ENCODE measurements around the gene RAB20.

Gene RAB20

DNA sequence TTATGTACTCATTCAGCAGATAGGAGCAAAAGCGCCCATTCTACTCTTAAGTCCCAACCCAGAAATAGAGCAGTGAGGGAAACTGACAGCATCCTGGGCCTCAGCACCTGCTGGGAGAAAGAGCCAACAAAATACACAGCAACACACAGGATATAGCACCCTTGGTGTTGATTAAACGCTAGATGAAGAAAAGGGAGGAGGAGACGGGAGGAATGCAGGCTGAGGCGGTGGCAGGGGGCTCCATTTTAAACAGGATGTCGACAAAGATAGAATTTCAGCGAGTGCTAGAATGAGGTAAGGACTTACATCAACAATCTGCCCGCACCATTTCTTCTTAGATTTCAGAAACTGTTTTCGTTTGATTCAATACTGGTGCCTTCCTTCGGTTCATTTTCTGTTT, 4.6 kb upstream of the RAB20 start:
- H3K4me3 ChIP-seq (ENCODE audit: low read depth in 1 of 2, low read length in 1 of 2) = no peak overlapping the region
- peaks cover 11 to 17% of the 10 kb centered on the region in 2 experiments for H3K4me1 ChIP-seq (ENCODE audit: control insufficient read depth in 1 of 2, insufficient read depth in 1 of 2, low read depth in 1 of 2, low read length in 1 of 2)
- TF ChIP-seq, protein P1, sequence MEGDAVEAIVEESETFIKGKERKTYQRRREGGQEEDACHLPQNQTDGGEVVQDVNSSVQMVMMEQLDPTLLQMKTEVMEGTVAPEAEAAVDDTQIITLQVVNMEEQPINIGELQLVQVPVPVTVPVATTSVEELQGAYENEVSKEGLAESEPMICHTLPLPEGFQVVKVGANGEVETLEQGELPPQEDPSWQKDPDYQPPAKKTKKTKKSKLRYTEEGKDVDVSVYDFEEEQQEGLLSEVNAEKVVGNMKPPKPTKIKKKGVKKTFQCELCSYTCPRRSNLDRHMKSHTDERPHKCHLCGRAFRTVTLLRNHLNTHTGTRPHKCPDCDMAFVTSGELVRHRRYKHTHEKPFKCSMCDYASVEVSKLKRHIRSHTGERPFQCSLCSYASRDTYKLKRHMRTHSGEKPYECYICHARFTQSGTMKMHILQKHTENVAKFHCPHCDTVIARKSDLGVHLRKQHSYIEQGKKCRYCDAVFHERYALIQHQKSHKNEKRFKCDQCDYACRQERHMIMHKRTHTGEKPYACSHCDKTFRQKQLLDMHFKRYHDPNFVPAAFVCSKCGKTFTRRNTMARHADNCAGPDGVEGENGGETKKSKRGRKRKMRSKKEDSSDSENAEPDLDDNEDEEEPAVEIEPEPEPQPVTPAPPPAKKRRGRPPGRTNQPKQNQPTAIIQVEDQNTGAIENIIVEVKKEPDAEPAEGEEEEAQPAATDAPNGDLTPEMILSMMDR (IDR thresholded peaks at IDR 0.05) = no peak
- peaks cover 3% of the 10 kb centered on the region for H3K27me3 ChIP-seq
- H3K27ac ChIP-seq = no peak overlapping the region
- H3K9me3 ChIP-seq = no peaks in the 10 kb centered on the region
- H3K36me3 ChIP-seq = no peaks in the 10 kb centered on the region

DNA sequence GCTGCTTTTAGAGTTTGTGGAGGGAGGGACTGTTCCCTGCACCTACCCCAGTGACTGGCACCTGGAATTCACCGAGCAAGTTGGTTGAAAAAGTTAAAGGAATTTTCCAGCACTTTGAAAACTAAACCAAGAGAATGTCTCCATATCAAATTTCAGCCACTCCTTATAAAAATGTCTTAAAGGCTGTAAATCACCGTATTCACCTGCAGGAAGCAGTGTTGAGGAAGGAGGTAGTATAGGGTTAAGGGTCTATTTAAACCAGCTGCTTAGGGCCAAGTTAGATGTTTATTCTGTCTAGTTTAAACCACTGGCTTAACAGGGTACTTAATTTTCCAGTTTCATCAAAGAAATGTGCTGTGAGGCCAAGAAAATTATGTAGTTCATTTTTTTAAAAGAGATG, 3.8 kb upstream of the RAB20 start:
- H3K27ac ChIP-seq = no peak overlapping the region
- H3K4me1 ChIP-seq (ENCODE audit: control insufficient read depth in 1 of 2, insufficient read depth in 1 of 2, low read depth in 1 of 2, low read length in 1 of 2) = peaks cover 20 to 26% of the 10 kb centered on the region in 2 experiments
- H3K27me3 ChIP-seq = peaks cover 12% of the 10 kb centered on the region
- no peaks in the 10 kb centered on the region for H3K9me3 ChIP-seq
- no peaks in the 10 kb centered on the region for H3K36me3 ChIP-seq
- TF ChIP-seq, protein P1 (IDR thresholded peaks at IDR 0.05) = no peak
- no peak overlapping the region for H3K4me3 ChIP-seq (ENCODE audit: low read depth in 1 of 2, low read length in 1 of 2)

DNA sequence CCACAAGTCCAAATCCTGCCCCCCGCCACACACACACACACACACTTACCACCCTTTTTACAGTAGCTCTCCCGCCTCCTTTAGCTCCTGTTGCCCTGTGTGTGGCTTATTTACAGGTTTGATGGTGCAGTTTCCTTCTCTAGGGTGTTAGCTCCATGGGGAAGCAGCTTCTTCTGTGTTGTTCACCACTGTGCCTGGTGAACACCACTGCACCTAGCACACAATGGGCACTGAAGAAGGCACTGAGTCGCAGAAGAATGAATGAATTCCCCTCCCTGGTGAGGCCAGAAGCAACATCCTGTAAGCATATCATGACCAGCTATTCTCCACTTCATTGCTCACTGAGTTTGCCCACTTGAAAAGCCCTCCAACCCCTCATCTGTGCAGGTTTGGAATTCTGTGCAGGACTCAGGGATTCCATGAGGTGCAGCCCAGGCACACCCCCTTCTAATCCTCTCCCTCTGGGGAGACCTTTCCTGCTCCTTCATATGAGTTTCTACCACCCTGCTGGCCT, 3.0 kb upstream of the RAB20 start:
- H3K9me3 ChIP-seq = no peaks in the 10 kb centered on the region
- H3K27me3 ChIP-seq = peaks cover 19% of the 10 kb centered on the region
- H3K36me3 ChIP-seq = no peaks in the 10 kb centered on the region
- H3K4me3 ChIP-seq (ENCODE audit: low read depth in 1 of 2, low read length in 1 of 2) = no peak overlapping the region
- H3K27ac ChIP-seq = no peak overlapping the region
- TF ChIP-seq, protein P1 (IDR thresholded peaks at IDR 0.05) = no peak
- H3K4me1 ChIP-seq (ENCODE audit: control insufficient read depth in 1 of 2, insufficient read depth in 1 of 2, low read depth in 1 of 2, low read length in 1 of 2) = peaks cover 20 to 34% of the 10 kb centered on the region in 2 experiments

DNA sequence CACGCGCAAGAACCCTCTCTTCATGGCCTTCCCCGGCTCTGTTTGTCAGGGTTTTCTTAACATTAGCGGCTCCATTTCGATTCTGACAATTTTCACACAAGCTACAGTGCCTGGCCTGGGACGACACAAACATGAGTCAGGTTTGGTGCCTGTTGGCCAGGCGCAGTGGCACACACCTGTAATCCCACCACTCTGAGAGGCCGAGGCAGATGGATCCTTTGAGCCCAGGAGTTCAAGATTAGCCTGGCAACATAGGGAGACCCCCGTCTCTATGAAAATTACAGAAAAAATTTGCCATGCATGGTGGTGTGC, 1.9 kb upstream of the RAB20 start:
- TF ChIP-seq, protein P1 (IDR thresholded peaks at IDR 0.05) = no peak
- Histone ChIP-seq H3K4me1 (ENCODE audit: control insufficient read depth in 1 of 2, insufficient read depth in 1 of 2, low read depth in 1 of 2, low read length in 1 of 2) (peaks cover 20 to 41% of the 10 kb centered on the region in 2 experiments), H3K4me3 (ENCODE audit: low read depth in 1 of 2, low read length in 1 of 2) (no peak overlapping the region)

DNA sequence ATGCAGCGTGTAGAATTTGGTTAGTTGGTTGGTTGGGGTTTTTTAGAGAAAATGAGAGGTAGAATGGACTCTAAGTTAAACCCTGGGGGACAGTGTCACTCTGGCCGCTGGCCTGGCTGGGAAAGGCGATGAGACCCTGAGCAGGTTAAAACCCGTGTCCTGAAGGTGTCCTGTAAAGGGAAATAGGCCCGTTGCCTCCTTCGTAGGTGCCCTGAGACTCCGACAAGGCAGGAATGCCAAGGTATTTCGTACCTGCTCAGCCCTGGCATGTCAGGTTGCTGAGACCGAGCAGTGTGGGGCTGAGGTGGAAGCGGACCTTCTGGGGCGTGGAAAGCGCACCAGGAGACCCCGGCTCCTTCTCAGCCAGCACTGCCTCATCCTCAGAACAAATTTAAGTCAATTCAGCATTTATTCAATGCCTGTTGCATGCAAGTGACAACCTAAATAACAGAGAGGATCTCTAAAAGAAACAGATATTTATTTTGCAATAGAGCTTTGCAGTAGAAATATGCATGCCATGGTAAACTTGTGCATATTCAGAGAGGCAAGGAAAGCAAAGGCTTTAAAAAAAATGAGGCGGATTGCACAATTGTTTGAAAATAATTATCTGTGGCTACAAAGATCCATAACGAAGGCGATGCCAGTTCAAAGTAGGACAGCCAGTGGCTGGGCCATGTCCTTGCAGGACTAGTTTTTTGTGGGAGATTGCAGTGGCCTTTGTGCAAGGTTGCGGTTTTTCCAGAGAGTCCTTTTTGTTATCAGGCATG, 1.4 kb upstream of the RAB20 start:
- H3K27ac ChIP-seq = peak overlapping the region; percentile 92
- H3K36me3 ChIP-seq = no peaks in the 10 kb centered on the region
- peak overlapping the region; percentile 91 to 94 for H3K4me3 ChIP-seq (ENCODE audit: low read depth in 1 of 2, low read length in 1 of 2)
- H3K9me3 ChIP-seq = no peaks in the 10 kb centered on the region
- H3K27me3 ChIP-seq = peaks cover 19% of the 10 kb centered on the region
- TF ChIP-seq, protein P1 (IDR thresholded peaks at IDR 0.05) = no peak
- peaks cover 20 to 41% of the 10 kb centered on the region in 2 experiments for H3K4me1 ChIP-seq (ENCODE audit: control insufficient read depth in 1 of 2, insufficient read depth in 1 of 2, low read depth in 1 of 2, low read length in 1 of 2)

More for the DNA sequence above, 1.9 kb upstream of the RAB20 start:
- H3K36me3 ChIP-seq = no peaks in the 10 kb centered on the region
- H3K27me3 ChIP-seq = peaks cover 19% of the 10 kb centered on the region
- no peak overlapping the region for H3K27ac ChIP-seq
- no peaks in the 10 kb centered on the region for H3K9me3 ChIP-seq

All from neutrophil (primary cell).